ENCODE data around the gene PAQR6. TPM values are rescaled to one million over a fixed set of nuclear protein-coding genes. Genes with fewer than 3 reads are reported as not detected.

Gene PAQR6
- total and polyA plus RNA-seq, 9 donors = 0.25 to 1.8 (median 0.73) TPM

DNA sequence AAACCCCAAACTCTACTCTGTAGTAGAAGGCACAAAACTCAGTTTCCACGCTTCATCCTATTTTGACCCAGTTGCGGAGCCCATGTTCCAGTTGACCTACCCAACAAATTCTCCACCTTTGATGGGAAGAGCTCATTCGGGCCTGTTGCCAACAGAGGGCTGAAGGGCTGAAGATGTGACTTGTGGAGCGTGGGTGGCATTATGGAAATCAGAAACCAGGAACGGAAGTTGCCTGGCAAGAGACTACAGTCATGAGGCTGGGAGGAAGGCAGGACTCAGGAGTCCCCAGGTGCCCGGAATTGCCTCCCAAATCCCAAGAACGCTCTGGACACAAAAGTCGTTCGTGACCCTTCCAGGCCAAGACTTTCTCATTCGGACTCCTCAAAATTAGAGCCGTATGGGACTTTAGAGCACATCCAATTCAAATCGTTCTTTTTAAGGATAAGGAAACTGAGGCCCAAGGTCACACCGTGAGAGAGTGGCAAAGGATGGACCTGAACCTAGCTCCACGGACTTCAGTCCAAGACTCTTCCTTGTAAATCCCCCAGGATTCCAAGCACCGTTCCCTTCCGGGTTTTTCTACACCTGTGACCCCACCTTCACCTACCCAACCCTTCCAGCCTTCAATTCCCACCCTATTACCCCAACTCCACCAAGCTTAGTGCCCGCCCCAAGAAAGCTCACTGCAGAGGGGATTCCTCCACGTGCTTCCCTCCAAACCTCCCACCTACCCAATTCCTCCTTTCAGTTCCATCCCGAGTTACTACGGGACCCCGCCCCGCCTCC is 34.0 kb upstream of the PAQR6 start:
- Histone ChIP-seq H3K4me1 (ENCODE audit: insufficient read depth) (peaks cover 7% of the 10 kb centered on the region), H3K27ac (peak overlapping the region; percentile 16 to 50), H3K4me3 (peak overlapping the region; percentile 81), H3K36me3 (no peaks in the 10 kb centered on the region), H3K9me3 (no peaks in the 10 kb centered on the region), H3K27me3 (no peaks in the 10 kb centered on the region)
- DNase-seq = no peak
- TF ChIP-seq EP300 (IDR thresholded peaks at IDR 0.05) (no peak), POLR2A (IDR thresholded peaks at IDR 0.05) (no peak)
- intact Hi-C loops (cut with DNase I) = no loop called here
- 6 to 9% (median 6%) methylated on average over 22 of the region's 22 CpGs for WGBS, 3 donors

DNA sequence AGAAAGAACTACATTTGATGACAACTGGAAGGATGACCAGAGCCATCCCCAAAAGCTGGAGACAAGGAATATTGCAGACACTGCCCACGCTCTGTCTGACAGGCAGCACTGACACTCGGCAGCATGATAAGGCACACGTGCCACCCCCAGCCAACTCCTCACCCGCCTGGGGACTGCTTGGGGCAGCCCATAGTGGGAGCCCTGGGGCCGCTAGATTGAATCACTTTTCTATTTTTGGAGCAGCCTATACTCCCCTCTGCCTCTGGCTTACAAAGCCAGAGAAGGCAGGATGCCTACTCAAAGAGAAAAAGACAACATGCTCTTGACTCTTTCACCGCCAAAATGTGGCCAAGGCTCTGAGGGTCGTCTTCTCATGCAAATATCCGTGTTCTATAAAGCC is 33.4 kb upstream of the PAQR6 start:
- no peaks in the 10 kb centered on the region for H3K36me3 ChIP-seq
- intact Hi-C loops (cut with DNase I) = no loop called here
- 10 to 16% (median 11%) methylated on average over 8 of the region's 8 CpGs for WGBS, 3 donors
- no peaks in the 10 kb centered on the region for H3K27me3 ChIP-seq
- peaks cover 7% of the 10 kb centered on the region for H3K4me1 ChIP-seq (ENCODE audit: insufficient read depth)
- H3K9me3 ChIP-seq = no peaks in the 10 kb centered on the region
- H3K4me3 ChIP-seq = peak overlapping the region; percentile 81
- H3K27ac ChIP-seq = no peak overlapping the region
- TF ChIP-seq POLR2A (IDR thresholded peaks at IDR 0.05) (no peak), EP300 (IDR thresholded peaks at IDR 0.05) (no peak)
- TF ChIP-seq, protein P1, sequence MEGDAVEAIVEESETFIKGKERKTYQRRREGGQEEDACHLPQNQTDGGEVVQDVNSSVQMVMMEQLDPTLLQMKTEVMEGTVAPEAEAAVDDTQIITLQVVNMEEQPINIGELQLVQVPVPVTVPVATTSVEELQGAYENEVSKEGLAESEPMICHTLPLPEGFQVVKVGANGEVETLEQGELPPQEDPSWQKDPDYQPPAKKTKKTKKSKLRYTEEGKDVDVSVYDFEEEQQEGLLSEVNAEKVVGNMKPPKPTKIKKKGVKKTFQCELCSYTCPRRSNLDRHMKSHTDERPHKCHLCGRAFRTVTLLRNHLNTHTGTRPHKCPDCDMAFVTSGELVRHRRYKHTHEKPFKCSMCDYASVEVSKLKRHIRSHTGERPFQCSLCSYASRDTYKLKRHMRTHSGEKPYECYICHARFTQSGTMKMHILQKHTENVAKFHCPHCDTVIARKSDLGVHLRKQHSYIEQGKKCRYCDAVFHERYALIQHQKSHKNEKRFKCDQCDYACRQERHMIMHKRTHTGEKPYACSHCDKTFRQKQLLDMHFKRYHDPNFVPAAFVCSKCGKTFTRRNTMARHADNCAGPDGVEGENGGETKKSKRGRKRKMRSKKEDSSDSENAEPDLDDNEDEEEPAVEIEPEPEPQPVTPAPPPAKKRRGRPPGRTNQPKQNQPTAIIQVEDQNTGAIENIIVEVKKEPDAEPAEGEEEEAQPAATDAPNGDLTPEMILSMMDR (IDR thresholded peaks at IDR 0.05) = no peak
- no peak for DNase-seq

DNA sequence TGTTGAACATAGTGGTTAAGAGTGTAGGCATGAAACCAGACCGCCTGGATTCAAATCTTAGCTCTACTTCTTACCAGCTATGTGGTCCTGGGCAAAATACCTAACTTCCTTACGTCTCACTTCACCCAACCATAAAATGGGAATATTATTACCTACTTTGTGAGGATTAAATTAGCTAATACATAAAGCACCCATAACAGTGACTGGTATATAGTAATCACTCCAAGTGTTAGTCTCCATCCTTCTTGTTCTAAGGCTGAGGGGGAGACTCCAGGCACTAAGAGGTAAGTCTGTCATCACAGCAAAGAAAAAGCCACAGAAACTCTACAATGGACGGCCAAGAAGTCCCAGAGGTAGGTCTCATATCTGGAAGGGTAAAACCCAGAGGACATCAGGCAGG is 32.0 kb upstream of the PAQR6 start:
- Histone ChIP-seq H3K36me3 (no peaks in the 10 kb centered on the region), H3K9me3 (no peaks in the 10 kb centered on the region), H3K4me3 (no peak overlapping the region), H3K27ac (no peak overlapping the region), H3K27me3 (no peaks in the 10 kb centered on the region), H3K4me1 (ENCODE audit: insufficient read depth) (peaks cover 7% of the 10 kb centered on the region)
- intact Hi-C loops (cut with DNase I) = no loop called here
- TF ChIP-seq POLR2A (IDR thresholded peaks at IDR 0.05) (no peak), EP300 (IDR thresholded peaks at IDR 0.05) (no peak)
- TF ChIP-seq, protein P1 (IDR thresholded peaks at IDR 0.05) = no peak
- 91 to 93% (median 92%) methylated on average over 3 of the region's 3 CpGs for WGBS, 3 donors
- DNase-seq = no peak

DNA sequence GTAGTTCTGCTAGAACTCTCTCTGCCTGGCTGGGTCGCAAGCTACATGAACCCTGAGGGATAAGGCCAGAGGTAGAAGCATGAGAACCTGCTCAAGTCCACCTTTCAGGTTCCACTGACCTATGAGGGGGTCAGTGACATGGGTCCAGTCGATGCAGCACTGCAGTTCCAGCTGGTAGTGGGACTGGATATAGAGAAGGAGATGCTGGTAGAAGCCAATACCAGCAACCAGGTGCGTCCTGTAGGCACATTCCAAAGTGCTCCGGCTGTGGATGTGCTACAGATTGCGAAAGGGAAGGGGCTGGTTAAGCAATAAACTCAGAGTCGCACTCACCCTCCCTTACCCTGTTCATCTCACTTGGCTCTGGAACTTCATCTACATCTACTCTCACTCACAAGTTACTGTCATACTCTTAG is 29.1 kb upstream of the PAQR6 start:
- Histone ChIP-seq H3K27ac (no peak overlapping the region), H3K4me3 (no peak overlapping the region), H3K27me3 (no peaks in the 10 kb centered on the region), H3K9me3 (no peaks in the 10 kb centered on the region), H3K4me1 (ENCODE audit: insufficient read depth) (peaks cover 7% of the 10 kb centered on the region), H3K36me3 (no peaks in the 10 kb centered on the region)
- no peak for TF ChIP-seq EP300 (IDR thresholded peaks at IDR 0.05)
- TF ChIP-seq, protein P1 (IDR thresholded peaks at IDR 0.05) = no peak
- TF ChIP-seq POLR2A (IDR thresholded peaks at IDR 0.05) = no peak
- no peak for DNase-seq
- WGBS, 3 donors = 79 to 89% (median 87%) methylated on average over 6 of the region's 6 CpGs
- intact Hi-C loops (cut with DNase I) = no loop called here

DNA sequence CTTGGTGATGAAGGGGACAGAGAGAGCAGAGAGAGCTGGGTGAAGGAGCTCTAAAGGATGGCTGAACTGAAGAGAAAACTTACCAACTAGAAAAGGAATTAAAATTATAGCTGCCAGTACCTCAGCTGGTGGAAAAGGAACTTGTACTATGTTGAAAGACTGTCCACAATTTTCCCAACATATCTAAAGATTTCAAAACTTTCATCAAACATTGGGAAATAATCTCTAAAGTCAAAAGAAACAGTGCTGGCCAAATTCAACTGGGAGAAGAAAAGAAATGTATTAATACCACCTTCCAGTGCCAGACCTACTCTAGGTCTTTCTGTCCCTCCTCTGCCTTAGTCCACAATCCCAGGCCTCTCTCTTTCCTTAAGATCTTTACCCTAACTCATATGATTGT is 28.7 kb upstream of the PAQR6 start:
- H3K4me1 ChIP-seq (ENCODE audit: insufficient read depth) = peaks cover 5% of the 10 kb centered on the region
- no peaks in the 10 kb centered on the region for H3K36me3 ChIP-seq
- TF ChIP-seq, protein P1 (IDR thresholded peaks at IDR 0.05) = no peak
- intact Hi-C loops (cut with DNase I) = no loop called here
- H3K9me3 ChIP-seq = no peaks in the 10 kb centered on the region
- no peak for DNase-seq
- no peak overlapping the region for H3K27ac ChIP-seq
- no peak overlapping the region for H3K4me3 ChIP-seq
- H3K27me3 ChIP-seq = no peaks in the 10 kb centered on the region
